ENCODE measurements around the gene PAK2.
"Not testable (repeated sequence)": the region's sequence is repeated elsewhere in the genome, so short reads cannot be mapped to it uniquely, and the experiment has no call there.

The PAK2 gene

GRCh38 chr3:196788528-196788927 lies 48.9 kb downstream of the PAK2 start:
- no peak for DNase-seq

- no peak for DNase-seq
Observed at GRCh38 chr3:196789885-196790359, 50.3 kb downstream of the PAK2 start.

- DNase-seq: no peak
Observed at GRCh38 chr3:196790636-196791035, 51.0 kb downstream of the PAK2 start.

DNA sequence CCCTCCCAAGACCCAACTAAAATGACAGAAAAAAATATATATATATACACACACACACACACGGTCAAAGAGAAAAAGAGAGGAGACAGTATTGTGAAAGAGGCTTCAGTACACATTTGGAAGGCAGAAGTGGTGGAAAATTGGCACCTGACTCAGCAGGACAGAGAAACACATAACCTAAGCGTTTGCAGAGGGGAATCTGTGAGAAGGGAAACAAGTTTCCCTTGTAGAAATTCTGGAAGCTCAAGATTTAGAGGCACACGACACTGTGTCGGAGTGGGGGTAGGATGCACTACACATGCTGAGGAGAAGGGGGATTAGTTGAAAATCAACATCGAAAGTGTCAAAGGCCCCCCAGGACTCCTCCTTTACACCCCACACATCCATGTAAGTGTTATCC lies 53.1 kb downstream of the PAK2 start:
- no peak for DNase-seq

DNA sequence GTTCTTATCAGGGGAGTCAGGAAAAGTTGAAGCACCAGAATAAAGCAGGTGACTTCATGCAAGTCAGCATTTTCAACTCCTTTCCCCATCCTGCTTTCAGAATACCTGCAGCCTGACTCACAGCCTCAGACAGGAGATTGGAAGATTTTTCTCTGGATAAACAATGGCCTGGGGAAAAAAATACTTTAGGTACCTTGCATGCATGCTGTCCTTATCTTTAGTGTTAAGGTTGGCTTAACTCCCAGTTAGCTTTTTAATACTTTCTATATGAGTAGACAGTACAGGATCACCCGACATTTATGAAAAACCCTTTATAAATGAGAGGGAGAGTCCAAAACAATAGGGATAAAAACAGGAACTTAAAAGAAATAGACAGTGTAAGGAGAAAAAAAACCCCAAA lies 53.6 kb downstream of the PAK2 start:
- DNase-seq: no peak

- DNase-seq: no peak
Observed at GRCh38 chr3:196794467-196794866, 54.8 kb downstream of the PAK2 start.

- no peak for DNase-seq
Observed at GRCh38 chr3:196796317-196796716, 56.7 kb downstream of the PAK2 start.

- no peak for DNase-seq
Observed at GRCh38 chr3:196800742-196801434, 61.2 kb downstream of the PAK2 start.

DNA sequence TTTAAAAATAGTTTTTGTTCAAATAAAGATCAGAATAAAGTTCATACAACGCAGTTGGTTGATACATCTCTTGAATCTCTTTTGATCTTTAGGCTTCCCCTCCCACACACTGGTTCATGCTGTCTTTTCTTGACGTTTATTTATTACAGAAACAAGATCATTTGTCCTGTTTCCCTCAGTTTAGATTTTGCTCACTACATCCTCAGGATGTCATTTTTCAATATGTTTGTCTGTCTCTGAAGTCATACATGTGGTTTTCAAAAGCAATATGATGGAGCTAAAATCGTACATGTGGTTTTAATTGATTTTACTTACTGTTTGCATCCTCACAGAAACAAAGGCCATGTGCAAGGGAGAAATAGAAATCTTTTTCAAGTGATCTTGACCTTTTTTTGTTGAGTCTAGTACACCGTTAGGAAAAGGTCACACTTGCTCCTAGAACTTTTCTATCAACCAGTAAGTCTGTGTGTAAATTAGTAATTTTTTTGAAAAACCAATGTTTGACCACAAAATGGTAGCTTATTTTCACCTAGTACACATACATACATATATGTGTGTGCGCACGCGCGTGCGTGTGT lies 64.3 kb downstream of the PAK2 start:
- peak; percentile 56 for DNase-seq

DNA sequence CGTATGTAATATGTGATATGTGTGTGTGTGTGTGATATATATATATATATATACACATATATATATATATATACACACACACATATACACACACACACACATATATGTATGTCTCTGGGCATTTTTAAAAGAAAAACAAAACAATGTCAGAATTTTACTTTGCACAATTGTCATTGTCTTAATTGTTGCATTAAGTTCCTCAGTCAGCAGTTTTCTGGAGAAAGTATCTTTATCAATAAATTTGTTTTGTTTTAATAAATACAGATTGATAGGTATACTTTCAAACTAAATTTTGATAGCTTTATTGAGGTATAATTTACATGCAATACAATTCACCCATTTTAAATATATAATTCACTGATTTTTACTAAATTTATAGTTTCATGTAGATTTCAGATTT lies 65.1 kb downstream of the PAK2 start:
- DNase-seq: no peak

DNA sequence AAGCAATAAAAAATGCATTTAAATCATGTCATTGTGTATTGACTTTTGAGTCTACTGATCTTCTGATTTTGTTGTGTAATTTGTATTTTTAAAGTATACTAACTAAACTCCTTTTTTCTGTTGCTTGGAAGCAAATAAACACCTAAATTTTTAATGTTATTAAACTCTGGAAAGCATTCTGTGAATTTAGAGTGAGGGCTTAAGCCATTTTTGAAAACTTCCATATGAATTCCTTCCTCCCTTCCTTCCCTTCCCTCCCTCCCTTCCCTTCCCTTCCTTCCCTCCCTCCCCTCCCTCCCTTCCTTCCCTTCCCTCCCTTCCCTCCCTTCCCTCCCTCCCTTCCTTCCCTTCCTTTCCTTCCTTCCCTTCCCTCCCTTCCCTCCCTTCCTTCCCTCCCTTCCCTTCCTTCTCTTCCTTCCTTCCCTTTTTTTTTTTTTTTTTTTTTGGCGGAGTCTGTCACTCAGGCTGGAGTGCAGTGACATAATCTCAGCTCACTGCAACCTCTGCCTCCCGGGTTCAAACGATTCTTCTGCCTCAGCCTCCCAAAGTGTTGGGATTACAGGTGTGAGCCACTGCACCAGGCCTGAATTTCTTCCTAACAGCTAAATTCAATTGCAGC lies 71.4 kb downstream of the PAK2 start:
- DNase-seq: no peak

DNA sequence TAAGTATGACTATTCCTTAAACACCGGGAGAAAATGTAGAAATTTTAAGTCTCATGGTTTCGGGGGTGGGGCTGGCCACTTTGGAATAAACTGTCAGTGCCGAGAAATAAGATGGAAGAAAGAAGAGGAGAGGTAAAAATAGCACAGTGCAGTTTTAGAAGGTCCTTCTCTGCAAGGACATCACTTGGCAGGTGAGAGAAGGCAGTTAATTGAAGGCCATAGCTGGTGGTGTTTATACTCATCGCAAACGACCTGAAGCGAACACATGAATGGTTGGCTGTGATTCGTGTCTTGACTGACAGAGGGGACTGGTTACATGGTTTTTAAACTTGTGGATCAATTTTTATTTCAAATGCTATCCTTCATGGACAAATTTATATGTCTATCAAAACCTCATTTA lies 73.2 kb downstream of the PAK2 start:
- no peak for DNase-seq

DNA sequence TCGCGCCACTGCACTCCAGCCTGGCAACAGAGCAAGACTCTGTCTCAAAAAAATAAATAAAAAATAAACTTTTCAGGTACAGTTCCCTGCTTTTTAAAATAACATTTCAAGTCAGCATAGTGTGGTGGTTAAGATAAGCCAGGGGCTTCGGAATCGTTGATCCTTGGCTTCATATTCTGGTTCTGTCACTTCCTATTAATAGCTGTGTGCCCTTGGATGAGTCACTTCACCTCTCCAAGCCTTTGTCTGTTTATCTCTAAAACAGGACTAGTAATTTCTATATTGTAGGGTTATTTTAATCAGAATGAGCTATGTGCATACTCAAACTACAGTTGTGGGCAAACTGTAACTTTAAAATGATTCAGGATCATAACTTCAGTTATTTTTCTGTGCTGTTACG lies 74.2 kb downstream of the PAK2 start:
- DNase-seq: no peak

DNA sequence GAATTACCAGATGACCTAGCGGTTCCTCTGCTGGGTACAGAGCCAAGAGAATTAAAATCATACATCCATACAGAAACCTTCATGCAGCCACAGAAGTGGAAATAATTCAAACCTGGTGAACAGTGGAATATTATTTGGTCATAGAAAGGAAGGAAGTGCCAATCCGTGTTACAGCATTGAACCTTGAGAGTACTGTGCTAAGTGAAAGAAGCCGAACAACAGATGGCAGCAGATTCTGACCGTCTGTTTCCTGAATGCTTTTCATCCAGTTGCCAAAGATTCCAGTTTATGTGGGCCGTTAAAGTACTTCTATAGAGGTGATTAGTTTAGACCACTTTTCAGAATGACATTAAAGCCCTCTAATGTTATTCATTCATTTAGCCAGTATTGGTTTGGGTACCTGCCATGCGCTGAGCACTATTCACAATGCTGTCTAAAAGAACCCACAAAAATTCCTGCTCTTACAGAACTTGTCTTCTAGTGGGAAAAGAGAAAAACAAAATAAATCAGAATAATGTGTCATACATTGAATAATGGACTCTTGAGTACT lies 82.2 kb downstream of the PAK2 start:
- no peak for DNase-seq

- DNase-seq: not testable (repeated sequence)
Observed at GRCh38 chr3:196829651-196830050, 90.0 kb downstream of the PAK2 start.

GRCh38 chr3:196835086-196835485 lies 95.4 kb downstream of the PAK2 start:
- DNase-seq: no peak

DNA sequence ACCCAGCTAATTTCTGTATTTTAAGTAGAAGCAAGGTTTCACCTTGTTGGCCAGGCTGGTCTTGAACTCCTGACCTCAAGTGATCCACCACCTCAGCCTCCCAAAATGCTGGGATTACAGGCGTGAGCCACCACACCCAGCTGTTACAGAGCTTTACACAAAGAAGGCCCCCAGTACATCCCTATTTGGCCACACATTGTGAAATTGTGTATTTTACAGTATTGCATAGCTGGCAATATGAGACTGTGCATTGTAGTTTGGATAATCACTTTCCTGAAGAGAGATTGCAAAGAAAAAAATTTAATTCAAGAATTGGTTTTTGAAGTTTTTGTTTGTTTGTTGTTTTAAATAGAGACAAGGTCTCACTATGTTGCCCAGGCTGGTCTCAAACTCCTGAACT lies 97.0 kb downstream of the PAK2 start:
- not testable (repeated sequence) for DNase-seq

- DNase-seq: peak; percentile 80
Observed at GRCh38 chr3:196837819-196838420, 98.3 kb downstream of the PAK2 start.

DNA sequence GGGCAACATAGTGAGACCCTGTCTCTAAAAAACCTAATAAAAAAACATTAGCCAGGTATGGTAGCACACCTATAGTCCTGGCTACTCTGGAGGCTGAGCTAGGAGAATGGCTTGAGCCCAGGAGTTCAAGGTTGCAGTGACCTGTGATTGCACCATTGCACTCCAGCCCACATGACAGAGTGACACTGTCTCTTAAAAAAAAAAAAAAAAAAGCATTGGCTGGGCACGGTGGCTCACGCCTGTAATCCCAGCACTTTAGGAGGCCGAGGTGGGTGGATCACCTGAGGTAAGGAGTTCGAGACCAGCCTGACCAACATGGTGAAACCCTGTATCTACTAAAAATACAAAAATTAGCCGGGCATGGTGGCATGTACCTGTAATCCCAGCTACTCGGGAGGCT lies 99.7 kb downstream of the PAK2 start:
- not testable (repeated sequence) for DNase-seq

GRCh38 chr3:196842567-196843434 lies 103.1 kb downstream of the PAK2 start:
- DNase-seq: peak; percentile 25

DNA sequence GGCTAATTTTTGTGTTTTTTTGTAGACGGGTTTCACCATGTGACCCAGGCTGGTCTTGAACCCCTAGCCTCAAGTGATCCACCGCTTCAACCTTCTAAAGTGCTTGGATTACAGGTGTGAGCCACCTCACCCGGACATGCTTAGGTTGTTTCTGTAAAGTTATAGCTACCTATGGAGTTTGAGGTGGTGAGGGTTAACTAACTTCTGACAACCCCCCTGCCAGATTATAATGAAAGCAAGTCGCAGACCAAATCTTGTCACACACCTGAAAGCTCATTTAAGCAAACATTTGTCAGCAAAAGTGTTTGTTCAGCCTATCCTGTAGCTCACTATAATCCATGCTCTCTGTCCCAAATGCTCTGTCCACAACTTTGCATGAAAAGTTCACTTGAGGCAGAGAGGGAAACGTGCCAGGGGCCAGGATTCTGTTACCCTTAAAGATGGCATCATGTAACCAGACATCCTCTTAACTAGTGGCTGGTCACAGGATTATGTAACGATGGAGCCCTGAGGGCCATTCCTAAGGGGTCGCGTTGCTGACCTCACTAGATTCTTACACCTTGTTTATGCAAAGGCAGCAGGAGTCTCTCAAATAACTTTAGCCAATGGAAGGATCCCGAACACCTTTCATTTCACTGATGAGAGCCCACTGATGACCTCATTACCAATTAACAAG lies 103.9 kb downstream of the PAK2 start:
- DNase-seq: no peak

All from activated CD4-positive, alpha-beta T cell treated with anti-CD3 and anti-CD28 coated beads, Interleukin-2, amount 50 U/mL, for 16 hours (primary cell).